Posterior cingulate gyrus (tissue), 11 donors: ENCODE measurements around the gene MMP1.

Experiments
- DNase-seq, 10 donors: peaks; one replicate each; pipeline versions ENCODE4 v3.0.0 to v3.0.0-alpha.2; 2020 to 2021; ENCODE audit warnings: mixed read lengths in 3 of 10
- intact Hi-C: fragments of 100-400 bp; cut with DNase I; formaldehyde crosslinking; loops from one replicate; pipeline ENCODE4 v1.15.1; 2023

Gene MMP1

DNA sequence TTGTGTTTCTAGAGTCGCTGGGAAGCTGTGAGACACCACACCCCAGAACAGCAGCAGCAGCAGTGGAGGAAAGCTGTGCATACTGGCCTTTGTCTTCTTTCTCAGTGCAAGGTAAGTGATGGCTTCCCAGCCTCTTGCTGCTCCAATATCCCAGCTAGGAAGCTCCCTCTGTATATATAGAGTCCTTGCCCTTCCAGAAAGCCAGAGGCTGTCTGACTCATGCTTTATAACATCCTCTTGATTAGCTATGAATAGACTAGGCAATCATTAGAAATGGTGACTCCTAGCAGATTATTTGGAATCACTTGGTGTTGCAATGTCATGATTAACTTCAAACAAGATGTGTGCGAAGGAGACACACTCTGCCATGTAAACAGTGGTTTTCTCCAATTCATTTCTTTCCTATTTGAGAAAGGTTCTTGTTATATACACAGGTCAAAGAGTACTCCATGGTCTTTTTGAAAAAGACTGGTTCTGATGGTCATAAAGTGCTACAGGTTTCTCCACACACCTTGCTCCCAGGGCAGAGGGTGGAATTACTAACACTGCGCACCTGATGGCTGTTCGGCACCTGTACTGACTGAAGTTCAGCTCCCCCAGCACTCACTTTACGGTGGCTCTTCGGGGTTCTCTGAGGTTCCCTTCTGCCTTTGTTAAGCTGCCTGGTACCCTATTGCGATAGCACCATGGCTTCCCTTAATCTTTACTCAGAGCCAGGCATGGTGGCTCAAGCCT, at the start of gene MMP1:
MMP1 (minus strand) TSS at position 149 of the 735 bp plus-strand sequence; CDS start at position 81, 68 bp downstream.
- DNase-seq: no peak
- intact Hi-C loops: no loop called here

DNA sequence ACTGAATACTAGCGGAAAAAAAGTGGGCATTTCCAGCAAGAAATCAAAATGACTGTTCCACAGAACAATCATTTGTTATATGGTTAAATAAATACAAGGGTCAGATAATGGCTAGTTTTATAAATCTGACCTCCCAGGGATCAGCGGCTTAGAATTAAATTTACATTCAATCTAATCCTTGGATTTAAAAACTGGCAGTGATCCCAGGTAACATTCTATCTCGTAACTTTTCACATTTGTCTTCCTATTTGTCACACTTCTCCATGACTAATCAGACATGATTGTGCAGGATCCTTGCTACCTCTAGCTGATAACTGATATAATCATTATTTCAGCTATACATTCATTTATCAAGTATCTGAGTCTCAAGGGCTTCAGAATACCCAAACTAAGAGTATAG, 48.3 kb upstream of the MMP1 start:
- DNase-seq: no peak
- intact Hi-C loops: no loop called here

DNA sequence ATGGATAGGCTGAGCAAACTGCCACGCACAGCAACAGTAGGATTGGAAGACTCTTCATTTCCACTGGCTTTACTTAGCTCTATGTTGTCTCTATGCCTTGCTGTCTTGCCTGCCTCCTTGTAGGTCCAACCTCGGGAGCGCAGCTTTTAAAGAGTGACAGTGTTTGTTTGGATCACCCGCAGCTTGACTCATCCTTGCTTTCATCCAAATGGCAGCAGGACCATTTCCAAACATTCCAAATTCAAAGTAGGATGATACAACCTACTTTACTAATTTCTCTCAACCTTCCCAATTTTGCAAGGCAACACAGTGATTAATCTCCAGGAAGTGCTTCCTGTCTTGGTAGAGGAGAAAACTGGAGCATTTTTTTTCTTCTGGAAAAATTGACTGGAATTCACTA, 45.5 kb upstream of the MMP1 start, which contains the start of gene MMP3:
MMP3 (minus strand) TSS at position 121 of the 400 bp plus-strand sequence; CDS start at position 58, 63 bp downstream.
- no peak for DNase-seq
- intact Hi-C loops: no loop called here

DNA sequence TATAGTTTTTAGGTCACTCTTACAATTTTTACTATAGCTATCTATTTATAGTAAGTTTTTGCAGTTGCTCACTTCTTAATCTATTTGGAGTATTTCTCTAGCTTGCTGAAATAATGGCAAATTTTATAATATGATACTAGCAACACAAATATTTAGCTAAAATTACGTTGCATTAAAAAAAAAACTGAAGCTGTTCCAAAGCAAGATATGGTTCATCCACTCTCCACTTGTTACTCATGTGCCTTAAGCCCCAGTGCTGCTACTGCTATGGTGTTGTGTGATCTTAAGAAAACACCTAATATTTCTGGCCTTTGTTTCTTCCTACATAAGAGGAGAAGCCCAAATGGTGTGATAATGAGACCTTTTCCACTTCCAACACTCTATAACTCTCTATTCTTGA, 45.0 kb upstream of the MMP1 start:
- intact Hi-C loops: no loop called here

DNA sequence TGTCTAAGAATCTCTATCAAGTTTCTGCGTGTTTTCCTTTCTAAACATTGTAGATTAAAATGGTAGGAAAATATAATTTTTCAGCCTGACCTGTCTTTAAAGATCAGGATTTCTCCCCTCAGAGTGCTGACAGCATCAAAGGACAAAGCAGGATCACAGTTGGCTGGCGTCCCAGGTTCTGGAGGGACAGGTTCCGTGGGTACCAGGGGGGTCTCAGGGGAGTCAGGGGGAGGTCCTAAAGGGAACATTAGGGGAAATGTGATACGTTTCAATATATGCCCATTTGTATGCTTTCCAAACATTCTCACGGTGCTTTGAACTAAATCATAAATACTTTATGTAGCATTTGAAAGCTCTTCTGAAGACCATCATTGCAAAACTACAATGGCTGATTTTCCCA, 42.1 kb upstream of the MMP1 start:
- intact Hi-C loops: no loop called here

More for the DNA sequence above, 45.0 kb upstream of the MMP1 start:
- no peak for DNase-seq

DNA sequence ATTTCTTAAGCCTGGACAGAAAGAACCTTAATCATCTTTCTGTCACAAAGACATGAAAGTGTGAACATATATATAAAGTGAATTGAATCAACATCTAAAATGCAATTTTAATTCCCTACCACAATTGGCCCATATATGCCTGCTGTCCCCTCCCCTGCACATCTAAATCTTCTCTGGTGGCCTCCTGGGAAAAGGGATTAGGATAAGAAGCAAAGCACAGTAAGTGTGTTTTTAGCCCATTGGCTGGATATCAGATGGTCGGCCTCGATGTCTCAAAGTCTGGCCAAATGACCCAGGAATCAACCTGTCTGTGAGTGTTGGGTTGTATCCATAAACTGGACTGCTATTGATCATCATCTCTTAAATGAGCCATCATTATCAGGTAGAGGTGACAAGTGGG, 39.7 kb upstream of the MMP1 start:
- DNase-seq: no peak
- intact Hi-C loops: no loop called here

More for the DNA sequence above, 42.1 kb upstream of the MMP1 start:
- DNase-seq: no peak

DNA sequence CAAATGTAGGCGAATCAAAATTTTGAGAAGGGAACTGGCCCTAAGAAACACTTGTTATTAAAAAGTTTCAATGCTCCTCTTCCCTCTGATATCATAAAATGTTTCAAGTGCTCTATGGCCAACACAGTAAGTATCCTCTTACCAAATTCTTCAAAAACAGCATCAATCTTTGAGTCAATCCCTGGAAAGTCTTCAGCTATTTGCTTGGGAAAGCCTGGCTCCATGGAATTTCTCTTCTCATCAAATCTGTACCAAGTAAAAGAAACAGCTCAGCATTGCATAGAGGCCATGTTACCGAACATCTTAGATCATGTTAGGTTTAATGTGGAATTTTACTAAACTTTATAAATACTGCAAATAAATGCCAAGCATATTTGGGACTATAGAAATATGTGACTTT, 39.2 kb upstream of the MMP1 start:
- no peak for DNase-seq
- intact Hi-C loops: no loop called here

DNA sequence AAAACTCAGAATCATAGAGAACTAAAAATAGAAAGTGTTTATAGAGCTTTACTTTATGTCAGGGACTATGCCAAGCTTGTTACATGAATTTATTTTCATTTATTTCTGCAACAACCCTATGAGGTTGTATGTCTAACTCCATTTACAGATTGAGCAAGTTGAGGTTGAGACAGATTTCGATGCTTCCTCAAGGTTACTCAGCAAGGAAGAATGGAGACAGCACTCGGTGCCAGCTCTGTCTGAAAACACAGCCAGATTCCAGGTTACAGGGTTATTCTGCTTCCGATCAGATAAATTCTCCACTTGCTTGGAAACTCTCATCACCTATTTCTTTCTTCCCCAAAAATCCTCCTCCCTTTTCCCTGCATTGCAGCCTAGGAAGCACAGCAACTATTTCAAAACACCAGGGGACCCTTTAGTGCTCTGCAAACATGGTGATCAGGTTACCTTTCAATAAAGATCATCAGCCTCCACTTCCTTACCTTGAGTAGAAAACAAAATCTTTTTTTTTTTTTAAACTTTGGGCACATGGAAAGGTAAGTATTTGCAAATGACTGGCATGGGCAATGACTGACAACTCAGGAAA, 38.4 kb upstream of the MMP1 start:
- intact Hi-C loops: no loop called here
- no peak for DNase-seq

DNA sequence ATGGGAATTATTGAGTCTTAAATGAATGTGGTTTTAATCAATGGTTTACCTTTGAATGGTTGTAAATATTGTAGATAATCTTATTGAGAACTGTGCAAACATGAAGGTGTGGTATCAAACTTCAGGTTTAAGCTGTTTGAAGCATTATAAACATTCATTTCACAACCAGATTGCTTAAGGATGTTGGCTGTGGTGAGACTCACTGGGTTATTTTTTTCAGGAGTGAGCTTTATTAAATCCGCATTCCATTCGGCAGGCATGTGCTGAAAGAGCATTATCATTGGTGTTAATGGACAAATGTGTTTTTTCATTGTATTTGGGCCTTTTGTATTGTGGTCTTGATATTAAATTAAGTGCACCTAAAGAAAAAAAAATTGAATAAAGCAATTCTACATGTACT, 35.8 kb upstream of the MMP1 start:
- no peak for DNase-seq
- intact Hi-C loops: no loop called here

DNA sequence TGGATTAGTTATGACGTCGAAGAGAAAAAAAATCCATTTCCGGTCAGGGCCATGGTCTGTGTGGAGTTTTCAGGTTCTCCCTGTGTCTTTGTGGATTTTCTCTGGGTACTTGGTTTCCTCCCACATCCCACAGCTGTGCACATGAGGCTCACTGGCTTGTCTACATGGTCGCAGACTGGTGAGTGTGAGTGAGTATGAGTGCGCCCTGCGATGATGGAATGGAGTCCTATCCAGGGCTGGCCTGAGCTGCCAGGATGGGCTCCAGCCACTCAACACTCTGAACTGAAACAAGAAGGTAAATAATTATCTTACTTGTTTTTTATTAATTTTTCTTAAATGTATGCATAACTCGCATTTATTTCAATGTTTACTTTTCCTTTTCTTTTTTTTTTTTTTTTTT, 34.7 kb upstream of the MMP1 start:
- peak in 1 of 10 donors; percentile 74 for DNase-seq
- intact Hi-C loops: no loop called here

DNA sequence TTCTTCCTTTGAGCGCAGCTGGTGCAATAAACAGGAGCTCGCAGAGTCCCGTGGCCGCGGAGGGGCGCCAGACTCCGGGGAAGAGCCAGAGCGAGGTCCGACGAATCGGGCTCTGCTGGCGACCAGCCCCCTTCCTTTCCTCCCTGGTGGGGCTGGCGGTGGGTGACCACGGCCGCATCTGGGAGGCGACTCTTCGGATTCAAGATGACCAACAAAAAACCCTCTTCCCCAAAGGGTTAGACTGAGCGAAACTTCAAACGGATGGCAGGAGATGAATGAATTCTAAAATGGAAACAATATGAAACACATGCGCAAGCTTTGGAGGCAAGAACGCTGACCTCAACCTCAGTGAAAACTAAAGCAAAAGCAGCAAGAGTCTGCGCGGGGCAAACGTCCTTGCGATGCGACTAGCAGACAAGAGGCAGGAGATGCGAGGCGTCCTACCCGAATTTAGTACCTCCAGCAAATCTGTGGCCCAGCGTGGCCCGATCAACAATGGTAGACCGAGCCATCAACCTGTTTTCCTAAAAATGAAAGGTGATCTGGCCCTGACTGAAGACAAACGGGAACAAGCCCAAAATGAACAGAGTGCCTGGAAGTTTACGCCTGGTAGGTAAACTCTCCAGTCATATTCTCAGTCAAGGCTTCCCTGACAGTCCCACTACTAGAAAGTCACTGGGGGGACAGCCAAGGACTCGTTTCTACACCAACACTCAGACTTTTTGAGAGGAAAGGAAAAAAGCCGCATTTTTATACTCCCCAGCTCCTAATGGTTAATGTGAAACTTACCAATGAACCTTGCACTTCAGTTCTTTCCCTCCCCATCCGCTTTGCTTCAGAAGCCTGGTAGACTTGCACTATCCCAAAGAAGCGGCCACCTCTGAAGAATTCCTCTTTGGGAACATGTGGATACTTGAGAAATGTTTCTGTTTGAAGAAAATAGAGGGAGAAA, 33.8 kb upstream of the MMP1 start:
- intact Hi-C loops: no loop called here
- peak in 4 of 10 donors; percentile 13 to 82 (median 46) for DNase-seq

DNA sequence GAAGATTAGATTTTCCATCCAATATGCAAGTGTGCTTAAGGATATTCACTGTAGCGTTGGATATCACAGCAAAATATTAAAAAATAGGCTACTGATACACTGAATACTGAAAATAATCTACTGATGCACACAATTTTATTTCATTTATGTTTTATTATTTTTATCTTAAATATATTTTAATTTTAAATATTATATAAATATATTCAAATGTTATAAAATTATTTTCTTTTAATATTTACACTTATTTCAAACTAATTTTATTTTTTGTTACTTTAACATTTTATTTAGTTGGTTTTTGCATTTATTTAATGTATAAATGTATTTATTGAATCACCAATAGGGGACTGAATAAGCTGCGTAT, 33.1 kb upstream of the MMP1 start:
- intact Hi-C loops: no loop called here

DNA sequence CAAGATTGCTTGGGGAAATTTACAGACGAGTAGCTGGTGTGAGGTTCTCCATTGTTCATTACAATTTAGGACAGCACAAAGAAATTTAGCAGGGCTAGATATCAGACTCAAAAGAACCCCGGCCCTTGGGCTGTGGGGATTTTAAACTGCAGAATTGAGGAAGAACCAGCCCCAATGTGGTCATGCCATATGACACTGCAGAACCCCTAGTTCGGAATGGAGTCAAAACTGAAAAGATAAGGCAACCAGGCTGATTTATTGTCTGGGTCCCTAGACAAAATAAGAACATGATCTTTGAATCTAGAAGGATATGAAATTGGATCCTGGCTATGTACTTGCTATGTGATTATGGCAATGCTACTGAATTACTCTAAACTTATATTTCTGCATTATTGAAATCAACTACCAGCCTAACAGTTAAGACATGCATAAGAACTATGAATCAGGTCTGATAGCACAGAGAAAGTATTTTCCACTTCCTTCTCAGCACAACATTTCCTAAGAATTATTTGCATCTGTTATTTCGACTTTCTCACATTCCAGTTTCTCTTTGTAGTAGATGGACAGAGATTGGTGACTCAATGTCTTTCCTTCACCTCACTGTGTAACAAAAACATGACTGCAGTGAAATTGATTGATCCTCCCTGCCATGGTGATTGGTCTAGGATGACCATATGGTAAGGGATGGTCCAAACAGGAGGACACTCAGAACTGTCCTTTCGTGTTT, 32.2 kb upstream of the MMP1 start:
- intact Hi-C loops: no loop called here
- DNase-seq: no peak

More for the DNA sequence above, 33.1 kb upstream of the MMP1 start:
- DNase-seq: no peak

DNA sequence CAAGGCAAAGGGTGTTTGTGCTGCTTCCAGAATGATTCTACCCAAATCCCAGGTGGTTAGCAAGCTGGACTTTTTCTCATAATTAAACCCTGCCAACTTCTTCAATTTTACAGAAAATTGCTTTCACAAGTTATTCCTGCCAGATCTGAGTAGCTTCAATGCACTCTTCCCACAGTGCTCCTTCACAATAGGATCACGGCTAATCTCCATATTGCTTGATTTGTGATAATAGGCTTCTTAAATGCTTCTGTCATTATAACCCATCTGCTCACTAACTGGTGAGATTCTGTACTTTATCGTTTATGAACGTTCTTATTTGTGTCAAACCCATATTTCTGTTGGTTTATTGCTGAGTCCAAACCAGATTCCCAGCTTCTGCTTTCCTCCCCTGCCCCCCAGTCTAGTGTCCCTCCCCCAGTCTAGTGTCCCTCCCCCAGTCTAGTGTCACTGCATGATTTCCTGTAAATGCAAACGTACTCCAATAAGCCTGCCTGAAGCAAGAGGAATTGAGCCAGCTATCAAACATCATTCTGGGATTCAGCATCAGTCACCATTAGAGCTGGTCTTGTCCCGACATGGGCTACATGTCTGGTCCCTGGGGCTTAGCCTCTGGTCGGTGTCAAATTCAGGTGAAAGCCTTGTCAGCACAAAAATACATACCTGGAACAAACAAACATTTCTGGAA, 31.5 kb upstream of the MMP1 start:
- intact Hi-C loops: no loop called here

DNA sequence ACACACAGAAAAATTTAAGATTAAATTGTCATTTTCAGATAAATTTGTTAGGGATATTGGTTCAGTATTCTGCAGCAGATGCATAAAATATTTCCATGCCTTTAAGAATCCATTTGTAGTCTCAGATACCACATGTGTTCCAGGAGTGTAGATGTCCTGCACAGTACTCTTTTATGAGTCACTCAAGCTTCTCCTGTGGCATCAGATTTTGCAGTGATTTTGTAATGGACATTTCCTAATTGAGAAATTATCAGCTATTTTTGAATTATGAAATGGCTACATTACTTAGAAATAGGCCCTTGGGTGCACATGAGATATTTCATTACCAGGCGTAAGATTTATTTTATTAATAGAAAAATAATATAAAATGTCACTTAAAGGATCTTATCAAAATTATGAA, 26.6 kb upstream of the MMP1 start:
- DNase-seq: no peak
- intact Hi-C loops: no loop called here

More for the DNA sequence above, 31.5 kb upstream of the MMP1 start:
- DNase-seq: no peak

DNA sequence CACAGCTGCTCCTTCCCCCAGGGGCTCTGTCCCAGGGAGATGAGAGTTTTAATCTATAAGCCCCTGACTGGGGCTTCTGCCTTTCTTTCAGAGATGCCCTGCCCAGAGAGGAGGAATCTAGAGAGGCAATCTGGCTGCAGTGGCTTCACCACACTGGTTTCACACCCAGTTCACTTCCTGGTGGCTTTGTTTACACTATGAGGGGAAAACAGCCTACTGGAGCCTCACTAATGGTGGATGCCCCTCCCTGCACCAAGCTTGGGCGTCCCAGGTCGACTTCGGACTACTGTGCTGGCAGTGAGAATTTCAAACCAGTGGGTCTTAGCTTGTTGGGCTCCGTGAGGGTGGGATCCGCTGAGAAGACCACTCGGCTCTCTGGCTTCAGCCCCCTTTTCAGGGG, 21.5 kb upstream of the MMP1 start:
- DNase-seq: no peak
- intact Hi-C loops: no loop called here

DNA sequence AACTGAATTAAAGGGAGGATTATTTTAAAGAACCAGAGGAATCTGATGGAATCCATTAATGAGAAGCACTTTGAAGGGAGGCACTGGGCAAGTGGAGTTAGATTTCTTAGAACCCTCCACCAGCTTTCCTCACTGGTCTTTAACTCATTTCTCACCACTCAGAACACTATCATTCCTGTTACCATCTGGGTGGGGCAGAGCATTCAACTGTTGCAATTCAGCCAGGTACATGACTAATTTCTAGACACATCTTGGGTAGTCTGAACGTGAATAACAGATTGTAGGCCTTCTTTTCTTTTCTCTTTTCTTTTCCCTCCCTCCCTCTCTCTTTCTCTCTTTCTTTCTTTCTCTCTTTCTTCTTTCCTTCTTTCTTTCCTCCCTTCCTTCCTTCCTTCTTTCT, 15.5 kb upstream of the MMP1 start:
- intact Hi-C loops: loop anchor here (5.0 kb wide), 1 partner anchor 129 kb away; no protein-coding TSS in a partner anchor
- no peak for DNase-seq

DNA sequence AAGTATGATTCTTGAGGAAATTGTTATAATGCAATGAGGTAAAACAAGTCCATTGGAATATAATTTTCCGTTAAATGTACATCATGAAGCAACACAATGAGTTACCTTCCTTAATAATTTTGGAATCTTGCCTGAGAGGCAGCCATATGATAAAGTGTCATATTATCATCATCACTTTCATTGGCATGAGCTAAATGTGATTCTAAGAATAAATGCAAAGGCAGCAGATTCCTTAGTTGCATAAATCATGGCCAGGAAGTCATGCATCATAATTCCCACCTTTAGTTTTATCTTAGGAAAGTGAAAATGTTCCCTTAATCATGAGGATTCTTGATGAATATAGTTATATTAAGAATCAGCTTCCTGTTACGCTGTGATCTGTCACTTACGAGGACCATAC, 14.2 kb upstream of the MMP1 start:
- DNase-seq: no peak
- intact Hi-C loops: loop anchor here (5.0 kb wide), 1 partner anchor 130 kb away; no protein-coding TSS in a partner anchor

DNA sequence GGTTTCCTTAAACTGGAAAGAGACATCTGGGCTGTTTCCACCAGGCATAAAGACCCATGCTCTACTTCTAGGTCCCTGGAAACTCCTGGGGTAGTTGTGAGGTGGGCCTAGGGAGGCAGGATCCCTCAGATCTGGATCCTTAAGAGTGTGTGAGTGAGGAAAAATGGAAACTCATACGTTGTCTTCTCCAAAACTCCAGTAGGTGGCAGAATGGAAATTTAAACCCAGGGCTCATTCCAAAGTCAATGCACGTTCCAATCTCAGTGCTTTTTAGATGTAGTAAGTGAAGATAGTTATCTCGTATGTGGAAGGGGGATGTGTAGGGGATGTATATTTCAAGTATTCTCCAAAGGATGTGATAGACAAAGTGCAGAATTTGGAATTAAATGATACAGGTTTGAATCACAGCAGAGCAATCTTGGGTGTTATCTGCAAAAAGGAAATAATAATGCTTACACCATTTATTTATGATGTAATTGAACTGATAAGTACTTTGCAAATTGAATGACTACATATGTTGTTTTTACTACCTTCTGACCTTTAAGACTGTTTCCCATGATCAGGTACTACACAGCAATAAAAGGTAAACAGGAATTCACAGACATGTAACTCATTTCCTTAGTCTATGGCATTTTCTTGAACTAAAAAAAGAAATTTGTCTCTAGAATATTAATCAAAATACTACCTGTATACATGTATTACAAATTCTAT, 13.1 kb upstream of the MMP1 start:
- no peak for DNase-seq
- intact Hi-C loops: loop anchor here (5.0 kb wide), 1 partner anchor 131 kb away; no protein-coding TSS in a partner anchor
